Measurements from ENCODE around the gene RBBP8NL.

RBBP8NL gene

DNA sequence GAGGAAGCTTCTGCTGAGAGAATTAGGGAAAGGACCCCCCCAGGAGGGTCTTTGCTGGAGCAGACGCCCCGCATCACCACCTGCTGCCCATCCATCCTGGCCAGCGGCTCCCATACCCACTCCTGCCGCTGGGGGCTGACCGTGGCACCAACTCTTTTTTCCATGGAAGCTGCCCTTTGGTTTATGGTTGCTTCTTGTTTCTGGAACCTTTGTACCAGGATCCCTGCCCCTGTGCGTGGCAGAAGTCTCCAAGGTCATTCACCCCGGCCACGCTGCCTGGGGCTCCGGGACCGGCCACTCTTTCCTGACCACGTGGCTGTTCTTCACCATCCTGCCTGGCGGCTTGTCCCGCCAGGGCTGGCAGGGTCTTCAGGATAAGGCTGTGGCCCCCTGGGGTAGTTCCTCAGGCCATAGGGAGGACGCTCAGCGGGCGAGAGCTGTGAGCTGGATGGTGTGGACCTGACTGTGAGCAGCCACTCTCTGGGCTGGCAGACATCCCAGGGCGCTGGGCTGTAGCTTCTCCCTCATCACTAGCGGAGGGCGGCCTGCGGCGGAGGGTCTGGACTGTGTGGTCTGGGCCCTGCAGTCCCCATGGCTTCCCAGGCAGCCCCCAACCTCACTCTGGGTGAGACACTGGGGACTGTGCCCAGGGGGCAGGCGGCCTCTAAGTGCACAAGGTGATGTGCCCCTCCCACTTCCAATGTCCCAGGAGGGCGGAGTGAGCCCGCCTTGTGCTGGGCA is 22.8 kb upstream of the RBBP8NL start:
- Histone ChIP-seq H3K9me3 (replicated peaks in 1 of 11) (no peaks in the 10 kb centered on the region), H4K20me1 (peaks cover 0 to 38% (median 0%) of the 10 kb centered on the region in 11 experiments; a peak in 9 of 22 replicates), H3K4me3 (no peak overlapping the region), H3K9ac (no peak overlapping the region), H3K27me3 (peaks cover 14 to 76% (median 52%) of the 10 kb centered on the region in 11 experiments; a peak in 19 of 22 replicates), H3K27ac (no peak overlapping the region), H3K36me3 (no peaks in the 10 kb centered on the region), H3K4me2 (no peak overlapping the region; a peak in 1 of 22 replicates), H3K4me1 (peaks cover 0 to 19% (median 8%) of the 10 kb centered on the region in 10 experiments; a peak in 10 of 20 replicates)
- TF ChIP-seq Cebpa-rat (IDR thresholded peaks at IDR 0.05), result no peak

DNA sequence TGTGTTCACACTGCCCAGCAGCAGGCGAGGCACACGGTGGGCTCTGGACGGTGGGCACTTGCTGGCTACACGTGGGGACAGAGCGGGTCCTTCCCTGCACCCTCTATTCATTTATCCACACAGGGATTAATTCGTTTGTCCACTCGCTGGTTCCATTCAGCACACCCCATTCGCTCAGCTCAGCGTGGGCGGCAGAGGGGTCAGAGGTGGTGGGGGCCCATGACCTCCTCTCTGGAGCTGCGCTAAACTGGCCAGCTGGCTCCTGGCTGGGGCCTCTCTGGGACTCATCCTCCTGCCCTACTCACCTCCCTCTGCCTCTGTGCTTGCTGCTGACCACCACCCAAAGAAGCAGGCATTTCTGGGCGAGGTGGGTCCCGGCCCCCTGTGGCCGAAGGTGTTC is 21.4 kb upstream of the RBBP8NL start:
- Histone ChIP-seq H3K4me2 (no peak overlapping the region), H3K4me1 (peaks cover 0 to 10% (median 7%) of the 10 kb centered on the region in 10 experiments; a peak in 10 of 20 replicates), H3K9ac (no peak overlapping the region), H4K20me1 (peaks cover 0 to 26% (median 0%) of the 10 kb centered on the region in 11 experiments; a peak in 6 of 22 replicates), H3K27me3 (peaks cover 6 to 73% (median 39%) of the 10 kb centered on the region in 11 experiments; a peak in 17 of 22 replicates), H3K9me3 (replicated peaks in 1 of 11) (no peaks in the 10 kb centered on the region), H3K36me3 (no peaks in the 10 kb centered on the region), H3K4me3 (no peak overlapping the region), H3K27ac (no peak overlapping the region)
- TF ChIP-seq Cebpa-rat (IDR thresholded peaks at IDR 0.05), result no peak

DNA sequence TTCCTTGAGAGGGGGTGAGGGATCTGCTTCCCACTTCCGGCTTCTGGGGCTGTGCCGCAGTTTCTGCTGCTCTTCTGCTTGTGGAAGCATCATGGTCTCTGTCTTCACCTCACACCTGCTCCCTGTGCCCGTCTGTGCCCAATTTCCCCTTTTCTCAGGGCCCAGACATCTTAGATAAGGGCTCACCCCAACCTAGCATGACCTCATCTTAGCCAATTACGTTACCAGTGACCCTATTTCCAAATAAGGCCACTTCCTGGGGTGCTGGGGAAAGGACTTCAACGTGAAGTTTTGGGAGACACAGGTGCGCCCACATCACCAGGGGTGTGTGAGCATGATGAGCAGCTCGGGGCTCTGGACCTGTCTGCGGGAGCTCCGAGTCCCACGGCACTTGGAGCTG is 20.7 kb upstream of the RBBP8NL start:
- no peaks in the 10 kb centered on the region for H3K36me3 ChIP-seq
- no peak overlapping the region for H3K27ac ChIP-seq
- no peak overlapping the region for H3K4me2 ChIP-seq
- no peak overlapping the region for H3K4me3 ChIP-seq
- H3K9ac ChIP-seq, result no peak overlapping the region
- peaks cover 0 to 26% (median 0%) of the 10 kb centered on the region in 11 experiments; a peak in 5 of 22 replicates for H4K20me1 ChIP-seq
- TF ChIP-seq Cebpa-rat (IDR thresholded peaks at IDR 0.05), result no peak
- H3K27me3 ChIP-seq, result peaks cover 3 to 73% (median 36%) of the 10 kb centered on the region in 11 experiments; a peak in 17 of 22 replicates
- H3K4me1 ChIP-seq, result peaks cover 0 to 3% (median under 1%) of the 10 kb centered on the region in 10 experiments; a peak in 6 of 20 replicates
- H3K9me3 ChIP-seq (replicated peaks in 1 of 11), result no peaks in the 10 kb centered on the region

DNA sequence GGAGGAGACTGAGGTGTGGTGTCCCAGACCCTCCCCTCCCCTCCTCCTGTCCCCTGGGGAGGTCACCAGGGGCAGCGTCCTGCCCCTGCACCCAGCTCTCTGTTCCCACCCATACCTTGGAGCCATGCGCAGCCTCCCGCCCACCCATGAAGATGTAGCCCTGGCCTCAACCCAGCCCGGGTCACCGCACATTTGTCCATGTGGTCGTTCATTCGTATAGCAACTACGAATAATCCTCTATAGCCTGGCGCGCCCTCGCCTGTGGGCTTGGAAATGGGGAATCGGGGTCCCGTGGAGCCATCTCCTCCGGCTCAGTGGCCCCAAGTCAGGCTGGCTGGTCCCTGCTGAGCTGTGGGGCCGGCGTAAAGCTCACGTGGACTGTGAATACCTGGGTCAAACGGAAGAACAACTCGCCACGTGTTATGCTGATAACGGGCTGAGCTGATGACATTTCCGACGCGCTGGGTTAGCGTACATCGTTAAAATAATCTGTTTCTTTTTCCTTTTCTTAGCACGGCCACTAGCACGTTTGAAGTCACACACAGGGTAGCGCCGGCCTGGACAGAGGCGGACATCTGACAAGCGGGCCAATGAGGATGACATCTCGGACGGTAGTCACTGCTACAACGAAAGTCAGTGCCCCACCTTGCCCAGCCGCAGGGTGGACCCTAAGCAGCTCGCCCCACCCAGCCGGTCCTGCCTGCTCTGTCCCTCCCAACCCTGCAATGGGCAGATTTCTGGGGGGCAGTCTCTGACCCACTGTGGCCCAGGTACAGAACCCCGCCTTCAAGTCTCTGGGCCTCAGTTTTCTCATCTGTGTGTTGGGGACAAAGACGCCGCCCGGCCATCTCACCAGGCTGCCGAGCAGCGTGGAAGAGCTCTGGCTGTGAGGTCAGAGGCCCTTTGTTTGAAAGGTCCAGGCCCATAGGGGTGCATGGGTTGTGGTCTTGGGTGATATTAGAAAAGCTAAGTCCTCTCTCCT is 19.8 kb upstream of the RBBP8NL start:
- Histone ChIP-seq H3K9me3 (replicated peaks in 1 of 11) (no peaks in the 10 kb centered on the region), H3K9ac (no peak overlapping the region), H3K4me2 (no peak overlapping the region), H3K4me3 (no peak overlapping the region), H3K4me1 (no peaks in the 10 kb centered on the region; a peak in 3 of 20 replicates), H4K20me1 (peaks cover 0 to 26% (median 0%) of the 10 kb centered on the region in 11 experiments; a peak in 5 of 22 replicates), H3K27ac (no peak overlapping the region), H3K27me3 (peaks cover 3 to 73% (median 32%) of the 10 kb centered on the region in 11 experiments; a peak in 16 of 22 replicates), H3K36me3 (no peaks in the 10 kb centered on the region)
- no peak for TF ChIP-seq Cebpa-rat (IDR thresholded peaks at IDR 0.05)

DNA sequence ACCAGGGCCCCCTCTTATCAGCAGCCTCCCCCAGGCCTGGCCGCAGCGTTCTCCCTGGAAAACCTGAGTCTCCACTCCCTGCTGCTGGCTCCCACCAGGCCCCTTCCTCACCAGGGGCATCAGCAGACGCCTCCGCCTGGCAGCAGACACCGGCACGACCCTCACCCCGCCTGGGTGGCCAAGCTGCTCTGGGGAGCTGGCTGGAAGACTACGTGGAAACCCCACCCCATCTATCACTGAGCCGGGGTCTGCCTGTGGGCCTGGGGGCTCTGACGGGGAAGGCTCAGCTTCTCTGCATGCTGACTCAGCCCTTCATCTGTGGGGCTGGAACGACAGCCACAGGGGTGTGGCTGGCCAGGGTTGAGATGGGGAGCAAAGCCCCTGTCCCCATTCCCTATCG is 19.1 kb upstream of the RBBP8NL start:
- peaks cover 0 to 26% (median 0%) of the 10 kb centered on the region in 11 experiments; a peak in 5 of 22 replicates for H4K20me1 ChIP-seq
- no peak overlapping the region for H3K27ac ChIP-seq
- no peak overlapping the region for H3K9ac ChIP-seq
- no peaks in the 10 kb centered on the region; a peak in 3 of 20 replicates for H3K4me1 ChIP-seq
- peaks cover 3 to 79% (median 30%) of the 10 kb centered on the region in 11 experiments; a peak in 16 of 22 replicates for H3K27me3 ChIP-seq
- H3K9me3 ChIP-seq (replicated peaks in 1 of 11), result no peaks in the 10 kb centered on the region
- no peak overlapping the region for H3K4me2 ChIP-seq
- no peaks in the 10 kb centered on the region for H3K36me3 ChIP-seq
- no peak for TF ChIP-seq Cebpa-rat (IDR thresholded peaks at IDR 0.05)
- no peak overlapping the region for H3K4me3 ChIP-seq

DNA sequence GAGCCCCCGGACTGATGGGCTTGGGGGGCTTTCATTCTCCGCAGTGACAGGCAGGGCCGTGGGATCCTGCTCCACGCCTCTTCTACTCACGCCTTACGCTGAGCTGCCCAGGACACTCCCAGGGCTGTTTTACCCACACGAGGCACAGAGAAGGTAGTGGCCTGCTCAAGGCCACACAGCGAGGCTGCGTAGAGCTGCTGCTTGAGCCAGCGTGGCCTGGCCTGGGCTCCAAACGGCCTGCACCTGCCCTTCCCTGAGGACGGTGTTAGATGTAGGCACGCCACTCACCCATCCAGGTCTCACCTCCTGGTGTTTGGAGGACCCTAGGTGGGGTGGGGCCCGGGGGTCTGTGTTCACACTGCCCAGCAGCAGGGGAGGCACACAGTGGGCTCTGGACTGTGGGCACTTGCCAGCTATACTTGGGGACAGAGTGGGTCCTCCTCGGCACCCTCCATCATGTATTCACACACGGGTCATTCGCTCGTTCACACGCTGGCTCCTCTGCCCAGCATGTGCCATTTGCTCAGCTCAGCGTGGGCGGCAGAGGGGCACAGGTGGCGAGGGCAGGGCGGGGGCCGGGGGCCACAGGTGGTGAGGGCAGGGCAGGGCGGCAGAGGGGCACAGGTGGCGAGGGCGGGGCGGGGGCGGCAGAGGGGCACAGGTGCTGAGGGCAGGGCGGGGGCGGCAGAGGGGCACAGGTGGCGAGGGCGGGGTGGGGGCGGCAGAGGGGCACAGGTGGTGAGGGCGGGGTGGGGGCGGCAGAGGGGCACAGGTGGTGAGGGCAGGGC is 18.4 kb upstream of the RBBP8NL start:
- Histone ChIP-seq H3K9ac (no peak overlapping the region), H4K20me1 (peaks cover 0 to 33% (median 0%) of the 10 kb centered on the region in 11 experiments; a peak in 5 of 22 replicates), H3K4me3 (no peak overlapping the region), H3K27ac (no peak overlapping the region), H3K4me1 (no peaks in the 10 kb centered on the region; a peak in 3 of 20 replicates), H3K9me3 (replicated peaks in 1 of 11) (no peaks in the 10 kb centered on the region), H3K36me3 (no peaks in the 10 kb centered on the region), H3K4me2 (no peak overlapping the region), H3K27me3 (peaks cover 3 to 81% (median 34%) of the 10 kb centered on the region in 11 experiments; a peak in 16 of 22 replicates)
- TF ChIP-seq Cebpa-rat (IDR thresholded peaks at IDR 0.05), result no peak

DNA sequence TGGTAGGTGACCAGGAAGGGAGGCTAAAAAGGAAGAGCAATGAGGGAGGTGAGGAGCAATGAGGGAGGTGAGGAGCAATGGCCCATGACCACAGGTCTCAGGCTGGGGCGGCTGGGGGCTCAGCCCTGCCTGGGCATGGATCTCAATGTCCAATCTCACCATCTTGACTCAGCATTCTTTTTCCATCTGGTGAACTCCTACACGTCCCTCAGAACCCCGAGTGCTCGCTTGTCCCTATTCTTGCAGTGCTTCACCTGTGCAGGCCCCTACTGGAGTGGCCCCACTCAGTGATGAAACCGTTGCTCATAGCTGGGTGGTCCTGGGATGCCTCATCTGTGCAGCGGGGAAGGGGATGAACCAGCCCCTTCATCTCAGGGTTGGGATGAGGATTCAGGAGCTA is 16.9 kb upstream of the RBBP8NL start:
- H3K4me2 ChIP-seq, result no peak overlapping the region
- H3K36me3 ChIP-seq, result no peaks in the 10 kb centered on the region
- peaks cover 0 to 73% (median 21%) of the 10 kb centered on the region in 11 experiments; a peak in 14 of 22 replicates for H3K27me3 ChIP-seq
- H3K4me1 ChIP-seq, result peaks cover 0 to 6% (median 0%) of the 10 kb centered on the region in 10 experiments; a peak in 4 of 20 replicates
- H3K27ac ChIP-seq, result no peak overlapping the region
- TF ChIP-seq Cebpa-rat (IDR thresholded peaks at IDR 0.05), result no peak
- H4K20me1 ChIP-seq, result peaks cover 0 to 37% (median 0%) of the 10 kb centered on the region in 11 experiments; a peak in 5 of 22 replicates
- H3K9ac ChIP-seq, result no peak overlapping the region
- H3K4me3 ChIP-seq, result no peak overlapping the region
- H3K9me3 ChIP-seq (replicated peaks in 1 of 11), result no peaks in the 10 kb centered on the region

DNA sequence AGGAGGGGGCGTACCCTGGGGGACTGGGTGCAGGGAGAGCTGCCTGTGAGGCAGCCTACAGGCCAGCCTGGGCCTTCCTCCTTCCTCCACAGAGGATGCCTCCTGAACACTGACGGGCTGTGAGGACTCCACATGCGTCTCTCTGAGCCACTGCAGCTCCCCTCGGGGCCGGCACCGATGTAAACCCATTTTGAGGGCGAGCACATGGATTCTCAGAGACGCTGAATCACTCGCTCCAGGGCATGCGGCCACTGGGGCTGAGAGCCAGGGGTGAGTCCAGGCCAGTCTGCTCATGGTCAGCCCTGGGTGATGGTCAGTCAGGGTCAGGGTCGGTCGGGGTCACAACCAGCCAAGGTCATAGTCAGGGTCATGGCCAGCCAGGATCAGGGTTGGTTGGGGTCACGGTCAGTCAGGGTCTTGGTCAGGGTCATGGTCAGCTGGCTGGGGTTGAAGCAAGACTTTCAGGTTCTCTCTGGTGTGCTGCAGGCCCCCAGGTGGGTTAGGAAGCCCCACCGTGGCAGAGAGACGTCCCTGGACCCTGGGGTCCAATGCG is 14.7 kb upstream of the RBBP8NL start:
- H3K9ac ChIP-seq, result no peak overlapping the region
- peaks cover 0 to 51% (median 14%) of the 10 kb centered on the region in 11 experiments; a peak in 12 of 22 replicates for H3K27me3 ChIP-seq
- no peak overlapping the region; a peak in 1 of 22 replicates for H3K4me2 ChIP-seq
- H3K9me3 ChIP-seq (replicated peaks in 1 of 11), result no peaks in the 10 kb centered on the region
- no peak overlapping the region for H3K27ac ChIP-seq
- no peaks in the 10 kb centered on the region for H3K36me3 ChIP-seq
- H4K20me1 ChIP-seq, result peaks cover 0 to 26% (median 0%) of the 10 kb centered on the region in 11 experiments; a peak in 7 of 22 replicates
- H3K4me1 ChIP-seq, result peaks cover 0 to 10% (median 0%) of the 10 kb centered on the region in 10 experiments; a peak in 4 of 20 replicates
- H3K4me3 ChIP-seq, result no peak overlapping the region
- no peak for TF ChIP-seq Cebpa-rat (IDR thresholded peaks at IDR 0.05)
